ENCODE results near the gene DENND2A.

DNA sequence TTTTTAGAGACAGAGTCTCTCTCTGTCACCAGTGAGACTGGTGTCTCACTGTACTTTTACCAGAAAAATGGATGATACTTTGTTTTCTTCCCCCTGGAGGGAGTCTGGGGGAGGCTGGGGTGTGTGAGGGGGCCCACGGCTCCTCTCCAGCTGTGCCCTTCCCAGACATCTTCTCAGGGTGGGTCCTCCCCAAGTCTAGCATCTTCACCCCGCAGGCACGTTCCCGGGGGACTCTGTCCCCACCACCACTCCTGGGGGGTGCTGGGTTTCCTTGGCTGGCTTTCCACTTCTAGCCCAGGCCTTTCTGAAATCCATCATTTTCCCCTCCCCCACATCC lies 99.5 kb downstream of the DENND2A start:
- TF ChIP-seq CTCF (IDR thresholded peaks at IDR 0.05; ENCODE audit: insufficient read depth, low read length) (no peak), POLR2AphosphoS5 (IDR thresholded peaks at IDR 0.05; ENCODE audit: low read depth) (no peak), REST (IDR thresholded peaks at IDR 0.05; ENCODE audit: insufficient replicate concordance, low read depth) (no peak), GABPA (IDR thresholded peaks at IDR 0.05; ENCODE audit: low read depth) (no peak), SPI1 (IDR thresholded peaks at IDR 0.05; ENCODE audit: borderline replicate concordance, low read depth) (no peak)

Data from HL-60 (cell line).